Fibroblast of mammary gland (primary cell): ENCODE measurements around the gene KRTAP10-10.

ENCODE experiments used
- DNase-seq: peaks from one replicate; pipeline ENCODE4 v3.0.0-alpha.2; 2010; ENCODE audit warnings: low read depth
- H3K4me3 ChIP-seq: 2 replicates; pipeline ENCODE4 v1.5.1; 2011; ENCODE audit warnings: low read depth, mild to moderate bottlenecking, low read length, moderate library complexity; ENCODE audit not compliant: control insufficient read depth
- TF ChIP-seq, protein P1 (sequence below): conservative IDR thresholded peaks from 2 replicates; pipeline ENCODE4 v1.5.1; 2011; ENCODE audit warnings: low read depth, low read length, inconsistent platforms; ENCODE audit not compliant: control insufficient read depth, insufficient read depth

Gene KRTAP10-10

DNA sequence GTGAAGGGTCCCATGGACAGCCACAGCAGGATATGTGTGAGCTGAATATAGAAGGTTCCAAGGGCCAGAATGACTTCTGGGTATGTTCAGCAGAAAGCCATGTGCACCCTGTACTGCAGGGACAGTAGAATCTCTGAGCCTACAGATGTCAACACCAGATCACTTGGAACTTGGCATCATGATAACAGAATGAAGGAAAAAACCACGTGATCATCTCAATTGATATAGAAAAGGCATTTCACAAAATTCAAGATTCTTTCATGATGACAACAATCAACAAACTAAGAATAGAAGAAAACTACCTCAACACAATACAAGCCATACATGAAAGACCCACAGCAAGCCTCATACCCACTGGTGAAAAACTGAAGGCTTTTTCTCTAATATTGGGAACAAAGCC lies 30.5 kb downstream of the KRTAP10-10 start:
- TF ChIP-seq, protein P1, sequence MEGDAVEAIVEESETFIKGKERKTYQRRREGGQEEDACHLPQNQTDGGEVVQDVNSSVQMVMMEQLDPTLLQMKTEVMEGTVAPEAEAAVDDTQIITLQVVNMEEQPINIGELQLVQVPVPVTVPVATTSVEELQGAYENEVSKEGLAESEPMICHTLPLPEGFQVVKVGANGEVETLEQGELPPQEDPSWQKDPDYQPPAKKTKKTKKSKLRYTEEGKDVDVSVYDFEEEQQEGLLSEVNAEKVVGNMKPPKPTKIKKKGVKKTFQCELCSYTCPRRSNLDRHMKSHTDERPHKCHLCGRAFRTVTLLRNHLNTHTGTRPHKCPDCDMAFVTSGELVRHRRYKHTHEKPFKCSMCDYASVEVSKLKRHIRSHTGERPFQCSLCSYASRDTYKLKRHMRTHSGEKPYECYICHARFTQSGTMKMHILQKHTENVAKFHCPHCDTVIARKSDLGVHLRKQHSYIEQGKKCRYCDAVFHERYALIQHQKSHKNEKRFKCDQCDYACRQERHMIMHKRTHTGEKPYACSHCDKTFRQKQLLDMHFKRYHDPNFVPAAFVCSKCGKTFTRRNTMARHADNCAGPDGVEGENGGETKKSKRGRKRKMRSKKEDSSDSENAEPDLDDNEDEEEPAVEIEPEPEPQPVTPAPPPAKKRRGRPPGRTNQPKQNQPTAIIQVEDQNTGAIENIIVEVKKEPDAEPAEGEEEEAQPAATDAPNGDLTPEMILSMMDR: no peak
- no peak for DNase-seq
- H3K4me3 ChIP-seq: no peak overlapping the region

- TF ChIP-seq, protein P1: no peak
- no peak overlapping the region for H3K4me3 ChIP-seq
- no peak for DNase-seq
These were observed 33.7 kb downstream of the KRTAP10-10 start for GRCh38 chr21:44670642-44671432.

- DNase-seq: no peak
- H3K4me3 ChIP-seq: no peak overlapping the region
- TF ChIP-seq, protein P1: no peak
These were observed 34.8 kb downstream of the KRTAP10-10 start for GRCh38 chr21:44671911-44672310.

DNA sequence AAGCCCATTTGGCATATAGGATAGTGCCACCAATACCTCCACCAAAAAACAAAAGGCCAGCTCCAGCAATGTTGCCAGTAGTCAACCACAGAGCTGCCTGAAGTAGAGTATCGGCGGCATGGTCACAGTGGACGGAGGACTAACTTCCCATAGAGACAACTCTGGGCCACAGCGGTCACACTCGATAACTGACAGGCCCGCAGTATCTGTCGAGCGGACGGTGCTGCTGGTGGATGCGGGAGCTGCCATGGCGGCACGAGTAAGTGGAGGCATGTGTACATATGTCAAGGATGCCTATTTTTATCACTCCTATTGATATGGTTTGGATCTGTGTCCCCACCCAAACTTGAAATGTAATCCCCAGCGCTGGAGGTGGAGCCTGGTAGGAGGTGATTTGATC lies 40.7 kb downstream of the KRTAP10-10 start:
- TF ChIP-seq, protein P1: no peak
- H3K4me3 ChIP-seq: no peak overlapping the region
- DNase-seq: no peak

DNA sequence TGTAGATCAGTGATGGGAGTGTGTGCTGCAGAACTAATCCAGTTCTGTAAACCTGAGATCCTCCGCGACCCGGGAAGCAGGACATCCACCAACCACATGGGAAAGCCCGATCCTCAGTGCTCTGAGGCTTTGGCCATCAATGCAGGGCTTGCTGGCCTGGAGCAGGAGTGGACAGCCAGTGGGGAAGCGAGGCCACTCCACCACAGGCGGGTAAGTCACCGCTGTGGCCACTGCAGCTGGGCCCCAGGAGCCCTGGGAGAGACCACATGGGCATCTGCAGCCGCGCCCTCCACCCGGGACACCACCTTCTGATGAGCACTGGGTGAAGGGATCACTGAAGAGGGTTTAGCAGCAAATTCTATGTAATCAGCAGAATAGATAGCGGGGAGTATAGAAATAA lies 44.0 kb downstream of the KRTAP10-10 start:
- no peak for DNase-seq
- no peak overlapping the region for H3K4me3 ChIP-seq
- TF ChIP-seq, protein P1: no peak

- no peak for DNase-seq
- no peak within 1 kb of the TSS for H3K4me3 ChIP-seq
- TF ChIP-seq, protein P1: no peak
These were observed 44.9 kb downstream of the KRTAP10-10 start, which contains the start of gene KRTAP12-1 for GRCh38 chr21:44681861-44682579. Gene KRTAP12-1 (minus strand): TSS chr21:44682163. CDS start chr21:44682123, 40 bp downstream.
